HG02943 (cell line): Measurements from ENCODE around the gene PPP1R1B.

ENCODE experiments used
- ATAC-seq: cut with Tn5 transposase; IDR thresholded peaks from one replicate; pipeline ENCODE4 v1.9.1; 2021; ENCODE audit warnings: mild to moderate bottlenecking, low read depth, moderate library complexity; ENCODE audit not compliant: unreplicated experiment

The PPP1R1B gene

GRCh38 chr17:39678340-39679116 is 51.8 kb downstream of the PPP1R1B start:
- no peak for ATAC-seq

- ATAC-seq = no peak
These were observed 52.9 kb downstream of the PPP1R1B start for GRCh38 chr17:39679521-39680192.

- no peak for ATAC-seq
These were observed 56.7 kb downstream of the PPP1R1B start for GRCh38 chr17:39683295-39683939.

GRCh38 chr17:39684369-39685192 is 57.8 kb downstream of the PPP1R1B start:
- ATAC-seq = no peak
